Sigmoid colon (tissue), 7 donors: ENCODE measurements around the gene F2. TPM values are rescaled to one million over a fixed set of nuclear protein-coding genes. Genes with fewer than 3 reads are reported as not detected.
A peak's percentile ranks its signal among the peaks of the same experiment; 100 is the strongest.
"Not testable (repeated sequence)": the region's sequence is repeated elsewhere in the genome, so short reads cannot be mapped to it uniquely, and the experiment has no call there.

Source experiments
- DNase-seq: peaks from one replicate; pipeline ENCODE4 v3.0.0-alpha.2; 2019
- H3K27ac ChIP-seq, 4 donors: fragments of 200-600 bp; sonication (generic); one replicate each; pipeline ENCODE4 v1.5.1; 2016 to 2019; ENCODE audit warnings: mild to moderate bottlenecking in 1 of 4
- H3K27me3 ChIP-seq, 3 donors: fragments of 200-600 bp; sonication (generic); one replicate each; pipeline ENCODE4 v1.5.1; 2019; ENCODE audit warnings: mild to moderate bottlenecking in 1 of 3
- H3K36me3 ChIP-seq, 4 donors: fragments of 200-600 bp; sonication (generic); one replicate each; pipeline ENCODE4 v1.5.1; 2016 to 2019
- H3K4me1 ChIP-seq, 4 donors: fragments of 200-600 bp; sonication (generic); one replicate each; pipeline ENCODE4 v1.5.1; 2017 to 2019
- H3K4me3 ChIP-seq, 4 donors: fragments of 200-600 bp; sonication (generic); one replicate each; pipeline ENCODE4 v1.5.1; 2017 to 2019; ENCODE audit warnings: mild to moderate bottlenecking in 2 of 4, moderate library complexity in 1 of 4
- H3K9me3 ChIP-seq, 4 donors: fragments of 200-600 bp in 3 of 4; sonication (generic) in 3 of 4; one replicate each; pipeline versions ENCODE4 v1.5.1 to v1.6.1; 2013 to 2019
- EP300 ChIP-seq, 4 donors: sonication (generic); formaldehyde crosslinking; IDR thresholded peaks; one replicate each; pipeline ENCODE4 v1.6.1; 2017; ENCODE audit warnings: antibody characterized with exemption in 4 of 4
- POLR2A ChIP-seq, 2 donors: fragments of 450-650 bp; IDR thresholded peaks; one replicate each; pipeline ENCODE4 v1.6.1; 2016; ENCODE audit warnings: antibody characterized with exemption in 2 of 2, mild to moderate bottlenecking in 2 of 2, moderate library complexity in 2 of 2
- POLR2AphosphoS5 ChIP-seq, 4 donors: sonication (generic); formaldehyde crosslinking; IDR thresholded peaks; one replicate each; pipeline ENCODE4 v1.6.1; 2017; ENCODE audit warnings: antibody characterized with exemption in 4 of 4
- WGBS, 2 donors: extraction: QIAGEN DNeasy Blood & Tissue Kit; methylation state at CpG; one replicate each; pipeline ENCODE4 v1.1.7; 2013; 5-methylcytosine and 5-hydroxymethylcytosine counted together
- intact Hi-C: fragments of 100-400 bp; cut with DNase I; formaldehyde crosslinking; loops from one replicate; pipeline ENCODE4 v1.15.1; 2023
- polyA plus RNA-seq, 3 donors: library from polyadenylated mRNA; stranded (reverse); fragments of 200-250 nt; gene quantifications; one replicate each; pipeline ENCODE4 v1.2.3, GENCODE V29; 2013
- total RNA-seq, 4 donors: library from RNA; depleted of rRNA; stranded (reverse); fragments of >200 nt; gene quantifications; one replicate each; pipeline ENCODE4 v1.1.0, GENCODE V29; 2016
- TF ChIP-seq, protein P1 (sequence below), 4 experiments: fragments of 450-650 bp in 3 of 4; fragments of 200-600 bp in 1 of 4; IDR thresholded peaks; one replicate each; pipeline ENCODE4 v1.5.1; 2016 to 2019; ENCODE audit warnings: antibody characterized with exemption in 4 of 4, mild to moderate bottlenecking in 3 of 4, moderate library complexity in 2 of 4
- donor health status: healthy with polysubstance abuse.
- donor health status: Bipolar disorder and iron deficiency.
- donor health status: healthy.

Gene F2
- total and polyA plus RNA-seq, 7 donors = 0.13 to 0.46 (median 0.28) TPM; not detected in 4

DNA sequence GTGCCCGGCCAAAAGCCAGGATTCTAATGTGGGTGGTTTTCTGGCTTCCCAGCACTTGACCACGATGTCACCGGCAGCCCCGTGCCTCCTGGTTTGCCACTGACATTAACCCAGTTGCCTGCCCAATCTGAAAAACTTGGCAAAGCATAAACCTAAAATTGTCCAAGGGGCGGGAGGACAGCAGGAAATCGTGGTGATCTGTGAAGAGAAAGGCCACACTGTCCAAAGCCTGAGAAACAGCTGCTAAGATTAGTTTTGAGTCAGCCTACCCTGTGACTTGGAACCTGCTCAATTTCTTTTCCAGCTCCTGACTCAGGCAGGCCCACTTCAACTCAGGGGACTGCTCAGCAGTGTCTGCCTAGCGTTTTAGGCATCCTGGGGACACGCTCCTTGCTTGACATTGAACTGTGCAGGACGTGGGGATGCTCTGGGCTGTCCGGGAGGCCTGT lies 8.2 kb upstream of the F2 start:
- no peaks in the 10 kb centered on the region for H3K9me3 ChIP-seq
- TF ChIP-seq, protein P1, sequence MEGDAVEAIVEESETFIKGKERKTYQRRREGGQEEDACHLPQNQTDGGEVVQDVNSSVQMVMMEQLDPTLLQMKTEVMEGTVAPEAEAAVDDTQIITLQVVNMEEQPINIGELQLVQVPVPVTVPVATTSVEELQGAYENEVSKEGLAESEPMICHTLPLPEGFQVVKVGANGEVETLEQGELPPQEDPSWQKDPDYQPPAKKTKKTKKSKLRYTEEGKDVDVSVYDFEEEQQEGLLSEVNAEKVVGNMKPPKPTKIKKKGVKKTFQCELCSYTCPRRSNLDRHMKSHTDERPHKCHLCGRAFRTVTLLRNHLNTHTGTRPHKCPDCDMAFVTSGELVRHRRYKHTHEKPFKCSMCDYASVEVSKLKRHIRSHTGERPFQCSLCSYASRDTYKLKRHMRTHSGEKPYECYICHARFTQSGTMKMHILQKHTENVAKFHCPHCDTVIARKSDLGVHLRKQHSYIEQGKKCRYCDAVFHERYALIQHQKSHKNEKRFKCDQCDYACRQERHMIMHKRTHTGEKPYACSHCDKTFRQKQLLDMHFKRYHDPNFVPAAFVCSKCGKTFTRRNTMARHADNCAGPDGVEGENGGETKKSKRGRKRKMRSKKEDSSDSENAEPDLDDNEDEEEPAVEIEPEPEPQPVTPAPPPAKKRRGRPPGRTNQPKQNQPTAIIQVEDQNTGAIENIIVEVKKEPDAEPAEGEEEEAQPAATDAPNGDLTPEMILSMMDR (IDR thresholded peaks at IDR 0.05) = no peak
- TF ChIP-seq POLR2AphosphoS5 (IDR thresholded peaks at IDR 0.05) = peak in 3 of 4 donors; percentile 17 to 77 (median 39)
- peaks cover 0 to 11% (median 0%) of the 10 kb centered on the region in 4 donors for H3K4me1 ChIP-seq
- H3K36me3 ChIP-seq = peaks cover 0 to 25% (median 8%) of the 10 kb centered on the region in 4 donors
- peak overlapping the region; percentile 72 to 87 (median 74) for H3K27ac ChIP-seq
- intact Hi-C loops = no loop called here
- H3K4me3 ChIP-seq = no peak overlapping the region
- WGBS, 2 donors = 77 to 80% methylated on average over 10 of the region's 10 CpGs
- peak; percentile 88 for DNase-seq
- no peaks in the 10 kb centered on the region for H3K27me3 ChIP-seq

DNA sequence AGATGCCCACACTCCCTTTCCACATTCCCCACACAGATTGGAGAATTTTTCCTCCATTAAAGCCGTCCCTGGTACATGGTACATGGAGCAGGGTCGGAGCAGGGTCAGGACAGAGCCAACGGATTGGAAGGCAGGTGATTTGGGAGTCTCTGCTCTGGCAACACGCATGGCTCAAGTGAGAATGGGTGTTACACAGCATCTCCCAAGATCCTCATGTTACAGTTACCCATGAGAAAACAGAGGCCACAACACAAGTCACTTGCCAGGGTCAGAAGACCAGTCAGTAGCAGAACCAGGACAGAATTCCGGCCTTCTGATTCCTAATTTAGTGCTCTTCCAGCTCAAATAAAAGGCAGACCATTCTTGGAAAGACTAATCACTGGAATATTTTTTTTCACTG lies 7.7 kb upstream of the F2 start:
- Histone ChIP-seq H3K4me1 (peaks cover 0 to 11% (median 0%) of the 10 kb centered on the region in 4 donors), H3K36me3 (peaks cover 0 to 20% (median 4%) of the 10 kb centered on the region in 4 donors), H3K27ac (peak overlapping the region; percentile 72 to 87 (median 74)), H3K27me3 (no peaks in the 10 kb centered on the region), H3K9me3 (no peaks in the 10 kb centered on the region), H3K4me3 (no peak overlapping the region)
- intact Hi-C loops = no loop called here
- WGBS, 2 donors = 90 to 93% methylated on average over 5 of the region's 5 CpGs
- no peak for DNase-seq
- TF ChIP-seq POLR2A (IDR thresholded peaks at IDR 0.05) = no peak
- no peak for TF ChIP-seq POLR2AphosphoS5 (IDR thresholded peaks at IDR 0.05)
- no peak for TF ChIP-seq EP300 (IDR thresholded peaks at IDR 0.05)

DNA sequence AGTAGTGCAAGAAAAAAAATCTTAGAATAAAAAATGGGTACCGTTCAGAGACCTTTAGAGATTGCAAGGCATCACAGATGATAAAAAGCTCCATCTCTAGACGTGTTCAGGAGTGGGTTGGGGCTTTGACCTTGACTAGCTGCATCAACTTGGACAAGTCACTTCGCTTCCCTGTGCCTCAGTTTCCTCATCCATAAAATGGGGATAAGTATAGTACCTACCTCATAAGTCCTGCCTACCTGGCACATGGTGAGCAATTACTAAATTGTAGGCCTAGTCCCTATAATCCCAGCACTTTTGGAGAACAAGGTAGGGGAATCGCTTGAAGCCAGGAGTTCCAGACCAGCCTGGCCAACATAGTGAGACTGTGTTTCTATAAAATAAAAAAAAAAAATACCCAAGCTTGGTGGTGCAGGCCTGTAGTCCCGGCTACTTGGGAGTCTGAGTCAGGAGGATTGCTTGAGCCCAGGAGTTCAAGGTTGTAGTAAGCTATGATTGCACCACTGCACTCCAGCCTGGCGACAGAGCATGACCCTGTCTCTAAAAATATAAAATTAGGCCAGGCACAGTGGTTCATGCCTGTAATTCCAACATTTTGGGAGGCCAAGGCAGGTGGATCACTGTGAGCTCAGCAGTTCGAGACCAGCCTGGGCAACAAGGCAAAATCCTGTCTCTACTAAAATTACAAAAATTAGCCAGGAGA lies 6.0 kb upstream of the F2 start:
- no peak for DNase-seq
- intact Hi-C loops = no loop called here

DNA sequence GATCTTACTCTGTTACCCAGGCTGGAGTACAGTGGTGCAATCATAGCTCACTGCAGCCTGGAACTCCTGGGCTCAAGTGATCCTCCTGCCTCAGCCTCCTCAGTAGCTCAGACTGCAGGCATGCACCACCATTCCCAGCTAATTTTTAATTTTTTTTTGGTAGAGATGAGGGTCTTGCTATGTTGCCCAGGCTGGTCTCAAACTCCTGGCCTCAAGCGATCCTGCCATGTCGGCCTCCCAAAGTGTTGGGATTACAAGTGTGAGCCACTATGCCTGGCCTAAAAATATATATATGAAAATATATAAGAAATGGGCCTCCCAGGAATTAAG lies 1.2 kb upstream of the F2 start:
- H3K27me3 ChIP-seq, H3K36me3 ChIP-seq, DNase-seq, H3K9me3 ChIP-seq, intact Hi-C loops, H3K4me3 ChIP-seq, H3K4me1 ChIP-seq, H3K27ac ChIP-seq: not testable (repeated sequence)
- 91 to 97% methylated on average over 2 of the region's 2 CpGs for WGBS, 2 donors

More for the DNA sequence above, 6.0 kb upstream of the F2 start:
- no peaks in the 10 kb centered on the region for H3K9me3 ChIP-seq
- WGBS, 2 donors = 93 to 94% methylated on average over 7 of the region's 7 CpGs
- H3K36me3 ChIP-seq = peaks cover 0 to 4% (median 1%) of the 10 kb centered on the region in 4 donors
- H3K27ac ChIP-seq = peak overlapping the region in 1 of 4 donors; percentile 87
- TF ChIP-seq EP300 (IDR thresholded peaks at IDR 0.05) = no peak
- no peaks in the 10 kb centered on the region for H3K27me3 ChIP-seq
- H3K4me1 ChIP-seq = peaks cover 0 to 11% (median 0%) of the 10 kb centered on the region in 4 donors
- H3K4me3 ChIP-seq = no peak overlapping the region

DNA sequence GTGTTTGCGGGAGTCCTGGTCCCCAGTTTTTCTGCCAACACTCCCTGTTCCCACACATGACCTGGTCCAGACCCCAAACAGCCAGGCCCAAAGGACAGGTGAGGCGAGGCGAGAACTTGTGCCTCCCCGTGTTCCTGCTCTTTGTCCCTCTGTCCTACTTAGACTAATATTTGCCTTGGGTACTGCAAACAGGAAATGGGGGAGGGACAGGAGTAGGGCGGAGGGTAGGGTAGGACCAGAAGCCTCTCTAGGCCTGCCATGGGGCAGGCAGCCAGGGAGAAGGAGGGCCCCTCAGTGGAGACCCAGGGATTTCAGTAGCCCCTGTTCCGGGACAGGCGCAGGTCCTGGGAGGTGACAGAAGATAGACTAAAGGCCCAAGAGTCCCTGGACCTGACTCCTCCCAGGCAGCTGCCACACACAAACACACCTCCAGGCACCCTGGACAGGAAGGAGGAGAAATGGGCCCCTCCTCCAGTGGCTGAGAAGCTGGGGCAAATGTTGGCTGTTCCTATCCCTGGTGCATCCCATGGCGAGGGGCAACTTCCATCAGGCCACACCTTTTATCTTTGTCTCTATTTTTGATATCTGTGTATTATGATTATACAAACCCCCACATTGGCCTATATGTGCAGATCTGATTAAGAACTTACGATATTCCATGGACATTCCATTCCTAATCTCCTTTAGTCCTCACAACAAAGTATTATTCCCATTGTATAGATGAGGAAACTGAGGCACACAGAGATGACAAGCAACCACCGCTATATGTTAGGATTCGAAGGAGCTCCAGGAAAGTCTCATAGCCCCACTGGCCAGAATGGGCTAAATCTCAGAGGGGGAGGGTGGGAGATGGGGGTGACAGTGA lies 626 bp upstream of the F2 start:
- no peak overlapping the region for H3K4me3 ChIP-seq
- TF ChIP-seq POLR2A (IDR thresholded peaks at IDR 0.05) (no peak), POLR2AphosphoS5 (IDR thresholded peaks at IDR 0.05) (no peak), EP300 (IDR thresholded peaks at IDR 0.05) (no peak)
- TF ChIP-seq, protein P1 (IDR thresholded peaks at IDR 0.05) = no peak
- H3K4me1 ChIP-seq = no peaks in the 10 kb centered on the region
- whole genome bisulfite sequencing, 2 donors = 45 to 72% methylated on average over 11 of the region's 11 CpGs
- H3K9me3 ChIP-seq = no peaks in the 10 kb centered on the region
- H3K27ac ChIP-seq = no peak overlapping the region
- intact Hi-C loops = no loop called here
- no peaks in the 10 kb centered on the region for H3K36me3 ChIP-seq
- DNase-seq = no peak
- H3K27me3 ChIP-seq = no peaks in the 10 kb centered on the region

DNA sequence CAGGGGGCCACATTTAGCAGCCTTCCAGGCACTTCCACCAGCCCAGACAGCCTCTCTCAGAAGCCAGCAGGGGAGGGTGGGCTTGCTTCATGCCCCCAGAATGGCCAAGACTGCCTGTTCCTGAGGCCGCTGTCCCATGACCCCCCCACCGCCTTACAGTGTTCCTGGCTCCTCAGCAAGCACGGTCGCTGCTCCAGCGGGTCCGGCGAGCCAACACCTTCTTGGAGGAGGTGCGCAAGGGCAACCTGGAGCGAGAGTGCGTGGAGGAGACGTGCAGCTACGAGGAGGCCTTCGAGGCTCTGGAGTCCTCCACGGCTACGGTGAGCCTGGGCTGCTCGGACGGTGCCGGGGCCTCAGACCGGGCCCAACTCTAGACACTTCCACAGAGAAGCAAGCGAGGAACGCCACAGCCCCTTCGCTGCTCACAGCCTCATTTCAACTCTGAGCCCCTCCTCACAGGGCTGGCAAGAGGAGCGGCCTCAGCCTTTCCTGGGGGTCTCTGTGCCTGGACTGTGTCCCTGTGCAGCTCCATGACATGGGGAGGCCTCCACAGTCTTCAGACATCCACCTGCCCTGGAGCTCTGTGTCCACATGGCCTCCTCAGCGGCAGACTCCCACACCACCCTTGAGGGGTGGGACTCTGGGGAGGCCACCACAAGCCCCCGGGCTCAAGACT lies 668 bp downstream of the F2 start:
- H3K27ac ChIP-seq = no peak overlapping the region

More for the DNA sequence above, 668 bp downstream of the F2 start:
- Histone ChIP-seq H3K4me1 (no peaks in the 10 kb centered on the region), H3K36me3 (no peaks in the 10 kb centered on the region), H3K27me3 (no peaks in the 10 kb centered on the region), H3K4me3 (no peak overlapping the region), H3K9me3 (no peaks in the 10 kb centered on the region)
- intact Hi-C loops = no loop called here
- TF ChIP-seq POLR2A (IDR thresholded peaks at IDR 0.05) (no peak), EP300 (IDR thresholded peaks at IDR 0.05) (no peak), POLR2AphosphoS5 (IDR thresholded peaks at IDR 0.05) (no peak)
- TF ChIP-seq, protein P1 (IDR thresholded peaks at IDR 0.05) = no peak
- no peak for DNase-seq
- 94 to 95% methylated on average over 25 of the region's 25 CpGs for WGBS, 2 donors
